ENCODE data around the gene MAP1LC3B.
"Not testable (repeated sequence)": the region's sequence is repeated elsewhere in the genome, so short reads cannot be mapped to it uniquely, and the experiment has no call there.

The MAP1LC3B gene

DNA sequence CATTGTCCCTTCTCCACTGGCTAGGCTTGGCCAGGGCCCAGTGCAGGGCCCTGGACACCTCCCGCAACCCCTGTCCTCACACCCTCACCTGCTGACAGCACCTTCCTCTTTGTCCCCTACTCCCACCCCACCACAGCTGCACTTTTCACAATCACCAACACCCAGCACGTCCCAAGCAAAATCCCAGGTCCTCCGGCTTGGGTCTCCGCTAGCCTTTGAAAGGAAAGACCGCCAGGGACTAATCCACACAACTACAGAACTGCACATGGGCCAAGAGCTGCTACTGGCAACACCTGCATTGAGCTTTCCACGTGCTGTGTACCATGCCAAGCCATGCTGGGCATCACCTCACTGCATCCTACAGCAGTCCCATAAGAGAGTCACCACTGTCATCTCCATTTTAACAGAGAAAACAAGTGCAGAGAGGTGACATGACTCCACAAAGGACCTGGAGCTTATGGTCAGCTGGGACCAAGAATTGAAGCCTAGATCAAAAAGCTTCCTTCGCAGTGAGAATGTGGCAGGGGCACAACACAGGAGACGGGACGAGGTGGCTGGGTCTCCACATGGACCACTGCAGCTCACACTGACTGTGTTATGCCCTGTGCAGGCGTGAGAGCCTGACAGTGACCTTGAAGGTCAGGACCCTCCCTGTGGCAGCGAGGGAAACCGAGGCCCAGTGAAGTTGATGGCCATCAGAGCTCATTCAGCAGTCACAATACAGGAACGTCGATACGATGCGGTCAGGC, 31.1 kb upstream of the MAP1LC3B start:
- no peak for DNase-seq (ENCODE audit: low read depth)

DNA sequence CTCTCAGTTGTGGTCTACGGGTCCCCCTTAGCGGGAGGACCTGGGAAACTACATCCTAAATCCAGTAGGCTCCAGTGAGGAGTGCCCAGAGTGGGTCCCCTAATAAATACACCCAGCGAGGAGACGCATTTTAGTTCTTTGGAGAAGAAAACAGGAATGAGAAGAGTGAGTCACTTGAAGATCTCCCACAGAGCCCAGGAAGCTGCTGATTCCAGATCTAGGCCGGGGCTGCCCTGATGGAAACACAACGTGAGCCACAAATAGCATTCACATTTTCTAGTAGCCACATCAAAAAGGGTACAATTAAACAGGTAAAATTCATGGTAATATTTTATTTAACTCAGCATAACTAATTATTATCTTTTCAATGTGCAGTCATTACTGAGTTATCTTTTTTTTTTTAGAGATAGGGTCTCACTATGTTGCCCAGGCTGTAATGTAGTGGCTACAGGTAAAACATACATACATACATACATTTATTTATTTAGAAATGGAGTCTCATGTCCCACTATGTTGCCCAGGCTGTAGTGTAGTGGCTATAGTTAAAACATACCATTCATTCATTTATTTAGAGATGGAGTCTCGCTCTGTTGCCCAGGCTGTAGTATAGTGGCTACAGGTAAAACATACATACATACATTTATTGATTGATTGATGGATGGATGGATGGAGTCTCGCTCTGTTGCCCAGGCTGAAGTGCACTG, 30.1 kb upstream of the MAP1LC3B start:
- no peak for DNase-seq (ENCODE audit: low read depth)

DNA sequence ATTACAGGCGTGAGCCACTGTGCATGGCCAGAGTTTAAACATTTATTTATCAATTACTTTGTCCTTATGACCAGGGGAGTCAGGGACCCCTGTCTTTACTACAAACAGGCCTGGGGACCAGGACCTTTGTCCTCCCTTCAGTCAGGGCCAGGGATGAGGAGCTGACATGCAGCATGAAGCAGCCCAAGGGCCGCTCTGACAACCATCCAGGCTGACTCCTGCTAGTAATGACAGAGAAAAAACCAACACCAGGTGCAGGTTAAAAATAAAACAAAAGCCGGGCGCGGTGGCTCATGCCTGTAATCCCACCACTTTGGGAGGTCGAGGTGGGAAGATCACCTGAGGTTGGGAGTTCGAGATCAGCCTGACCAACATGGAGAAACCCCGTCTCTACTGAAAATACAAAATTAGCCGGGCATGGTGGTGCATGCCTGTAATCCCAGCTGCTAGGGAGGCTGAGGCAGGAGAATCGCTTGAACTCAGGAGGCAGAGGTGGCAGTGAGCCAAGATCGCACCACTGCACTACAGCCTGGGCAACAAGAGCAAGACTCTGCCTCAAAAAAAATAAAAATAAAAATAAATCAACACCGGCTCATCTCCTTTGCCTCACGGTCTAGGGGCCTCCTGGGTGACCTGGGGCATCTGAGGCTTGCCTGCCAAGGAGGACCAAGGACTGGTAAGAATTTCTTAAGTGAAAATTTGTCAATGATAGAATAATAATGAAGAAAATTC, 29.1 kb upstream of the MAP1LC3B start:
- not testable (repeated sequence) for DNase-seq (ENCODE audit: low read depth)

DNA sequence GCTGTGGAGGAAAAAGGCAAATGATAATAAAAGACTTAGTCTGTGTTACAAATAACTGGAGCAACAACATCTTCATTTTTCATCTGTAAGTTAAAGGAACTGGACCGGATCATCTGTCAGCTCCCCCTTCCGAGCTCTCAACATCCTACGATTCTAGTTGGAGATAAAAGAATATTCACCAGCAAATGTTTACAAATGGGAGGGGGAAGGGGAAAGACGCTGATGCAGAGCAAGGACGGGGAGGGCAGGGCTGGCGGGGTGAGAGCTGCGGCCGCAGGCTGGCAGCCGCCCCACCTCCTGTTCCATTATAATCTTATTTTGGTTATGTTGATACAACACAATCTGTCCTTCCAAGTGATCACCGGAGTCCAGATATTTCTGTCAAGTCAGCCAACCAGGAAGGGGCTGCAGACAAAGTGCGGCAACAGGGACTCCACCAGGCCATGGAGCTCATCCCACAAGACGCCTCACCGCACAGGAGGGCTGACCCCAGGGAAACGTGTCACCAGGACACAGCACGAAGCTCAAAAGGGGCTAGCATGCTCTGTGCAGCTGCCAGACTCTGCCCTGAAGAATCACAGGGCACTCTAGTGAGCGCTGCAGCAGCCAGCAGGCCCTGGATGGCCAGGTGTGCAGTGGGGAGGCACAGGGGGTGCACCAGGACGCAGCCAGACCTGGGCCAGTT, 28.2 kb upstream of the MAP1LC3B start:
- DNase-seq (ENCODE audit: low read depth): no peak

DNA sequence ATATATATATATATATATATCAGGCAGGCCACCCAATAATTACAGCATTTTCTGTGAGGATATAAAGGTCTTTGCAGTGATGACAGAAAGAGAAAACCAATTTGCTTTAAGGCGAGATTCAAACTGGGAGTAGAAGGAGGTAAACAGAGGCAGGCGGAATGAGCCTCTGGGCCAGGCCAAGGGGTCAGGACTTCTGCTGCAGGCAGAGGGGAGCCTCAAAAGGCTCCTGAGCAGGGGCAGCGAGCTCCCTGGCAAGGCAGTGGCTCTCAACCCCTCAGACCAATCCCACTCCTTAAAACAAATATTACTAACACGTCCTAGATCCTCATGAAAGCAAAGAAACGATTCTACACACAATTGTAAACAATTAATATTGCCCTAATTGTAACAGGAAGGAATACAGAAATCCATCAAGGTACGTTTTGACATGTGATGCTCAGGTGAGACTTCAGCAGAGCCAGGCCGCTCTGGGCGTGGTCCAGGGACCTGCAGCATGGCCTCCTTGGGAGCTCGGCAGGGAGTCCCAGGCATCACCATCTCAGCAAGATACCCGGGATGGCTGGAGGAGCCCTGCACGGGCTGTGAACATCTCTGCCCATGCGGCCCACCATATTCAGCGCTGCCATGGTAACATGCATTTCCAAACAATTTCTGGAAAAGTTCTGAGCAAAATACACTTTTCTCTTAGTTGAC, 27.0 kb upstream of the MAP1LC3B start:
- no peak for DNase-seq (ENCODE audit: low read depth)

DNA sequence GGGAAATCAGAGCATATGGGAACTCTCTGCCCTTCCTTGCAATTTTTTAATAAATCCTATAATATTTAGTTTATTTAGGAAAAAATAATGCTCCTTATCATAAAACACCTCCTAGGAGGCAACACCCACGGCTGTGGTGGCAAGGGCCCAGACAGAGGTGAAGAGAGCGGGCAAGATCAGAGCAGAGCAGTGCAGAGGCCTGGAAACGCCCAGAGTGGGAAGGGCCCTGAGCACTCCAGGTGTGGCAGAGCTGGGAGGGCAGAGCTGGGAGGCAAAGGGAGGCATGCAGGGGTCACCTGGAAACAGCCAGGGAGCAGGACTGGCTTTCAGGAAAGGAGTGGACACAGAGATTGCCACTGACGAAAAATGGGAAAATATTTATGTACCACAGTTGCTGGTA, 25.8 kb upstream of the MAP1LC3B start:
- no peak for DNase-seq (ENCODE audit: low read depth)

DNA sequence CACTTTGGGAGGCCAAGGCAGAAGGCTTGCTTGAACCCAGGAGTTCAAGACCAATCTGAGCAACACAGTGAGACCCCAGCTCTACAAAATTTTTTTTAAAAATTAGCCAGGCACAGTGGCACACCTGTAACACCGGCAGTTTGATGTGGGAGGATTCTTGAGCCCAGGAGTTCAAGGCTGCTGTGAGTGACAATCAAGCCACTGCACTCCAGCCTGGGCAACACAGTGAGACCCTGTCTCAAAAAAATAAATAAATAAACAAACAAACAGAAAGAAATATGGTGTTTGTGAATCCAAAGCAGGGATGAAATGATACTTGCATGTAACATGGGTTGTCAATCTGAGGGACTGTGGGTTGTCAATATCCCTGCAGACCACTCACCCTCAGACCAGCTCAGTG, 25.2 kb upstream of the MAP1LC3B start:
- DNase-seq (ENCODE audit: low read depth): no peak

DNA sequence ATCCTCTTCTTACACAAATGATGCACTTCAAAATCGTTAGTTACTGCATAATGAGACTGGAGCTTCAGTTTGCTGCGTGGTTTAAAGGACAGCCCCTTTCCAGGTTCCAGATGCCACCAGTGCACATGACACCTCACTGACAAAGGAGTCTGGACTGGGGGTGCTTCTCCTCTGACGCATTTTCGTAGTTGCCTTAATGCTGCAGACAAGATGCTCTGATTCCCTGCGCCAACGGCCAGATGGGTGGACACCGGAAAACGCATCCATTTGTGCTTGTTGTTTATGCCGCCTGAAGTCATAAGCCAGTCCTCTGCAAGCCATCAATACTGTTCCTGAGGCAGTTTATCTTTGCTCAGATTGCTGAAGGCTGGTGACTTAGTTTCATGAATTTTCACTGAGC, 24.6 kb upstream of the MAP1LC3B start:
- DNase-seq (ENCODE audit: low read depth): no peak

DNA sequence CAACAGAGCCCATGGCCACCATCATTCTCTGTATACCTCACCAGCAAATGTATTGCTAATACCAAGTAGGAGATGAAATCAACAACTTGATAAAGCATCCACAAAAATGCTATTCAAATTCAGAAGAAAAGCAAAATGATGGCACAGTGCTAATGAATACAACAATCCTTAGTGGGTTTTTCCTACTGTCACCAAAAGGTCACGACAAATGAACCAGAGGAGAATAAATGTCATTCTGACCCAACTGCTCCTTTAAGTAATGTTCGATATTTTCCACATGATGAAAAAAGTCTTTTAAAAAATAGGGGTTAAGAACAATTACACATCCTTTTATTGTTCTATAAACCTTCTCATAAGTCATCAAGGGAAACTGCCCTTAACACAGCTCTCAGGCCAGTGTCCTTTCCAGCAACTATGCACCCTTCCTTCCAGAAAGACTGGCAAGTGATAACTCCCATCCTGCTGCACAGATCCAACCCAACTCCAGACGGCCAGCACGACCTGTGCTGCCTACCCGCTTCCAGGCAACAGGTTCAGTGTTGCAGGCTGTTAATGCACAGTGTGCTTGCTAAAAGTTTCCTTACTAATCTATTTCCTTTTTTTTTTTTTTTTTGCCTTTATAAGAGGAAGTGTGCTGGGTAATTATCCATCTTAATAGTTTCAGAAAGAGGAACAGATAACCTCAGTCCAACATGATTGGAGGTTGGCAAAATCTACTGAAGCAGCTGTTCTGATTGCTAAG, 23.9 kb upstream of the MAP1LC3B start:
- no peak for DNase-seq (ENCODE audit: low read depth)

DNA sequence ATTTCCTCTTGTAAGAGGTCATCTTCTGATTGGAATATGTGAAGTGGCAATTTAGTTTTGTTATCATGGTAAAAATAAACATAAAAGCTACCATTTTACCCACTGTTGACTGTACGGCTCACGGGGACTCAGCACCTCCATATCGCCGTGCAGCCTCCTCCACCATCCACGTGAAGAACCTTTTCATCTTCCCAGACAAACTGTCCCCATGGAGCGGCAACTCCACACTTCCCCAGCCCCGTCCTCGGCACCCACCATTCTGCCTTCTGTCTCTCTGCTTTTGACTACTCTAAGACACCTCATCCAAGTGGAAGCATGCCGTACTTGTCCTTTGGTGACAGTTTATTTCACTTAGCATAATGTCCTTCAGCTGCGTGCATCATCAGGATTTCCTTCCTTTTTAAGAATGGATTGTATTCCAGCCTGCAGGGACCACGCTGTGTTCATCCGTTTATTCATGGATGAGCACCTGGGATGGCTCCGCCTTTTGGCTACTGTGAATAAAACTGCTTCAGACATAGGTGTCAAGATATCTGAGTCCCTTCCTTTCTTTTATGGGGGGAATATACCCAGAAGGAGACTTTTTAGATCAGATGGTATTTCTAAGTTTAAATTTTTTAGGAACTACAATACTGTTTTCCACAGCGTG, 22.9 kb upstream of the MAP1LC3B start:
- DNase-seq (ENCODE audit: low read depth): no peak

DNA sequence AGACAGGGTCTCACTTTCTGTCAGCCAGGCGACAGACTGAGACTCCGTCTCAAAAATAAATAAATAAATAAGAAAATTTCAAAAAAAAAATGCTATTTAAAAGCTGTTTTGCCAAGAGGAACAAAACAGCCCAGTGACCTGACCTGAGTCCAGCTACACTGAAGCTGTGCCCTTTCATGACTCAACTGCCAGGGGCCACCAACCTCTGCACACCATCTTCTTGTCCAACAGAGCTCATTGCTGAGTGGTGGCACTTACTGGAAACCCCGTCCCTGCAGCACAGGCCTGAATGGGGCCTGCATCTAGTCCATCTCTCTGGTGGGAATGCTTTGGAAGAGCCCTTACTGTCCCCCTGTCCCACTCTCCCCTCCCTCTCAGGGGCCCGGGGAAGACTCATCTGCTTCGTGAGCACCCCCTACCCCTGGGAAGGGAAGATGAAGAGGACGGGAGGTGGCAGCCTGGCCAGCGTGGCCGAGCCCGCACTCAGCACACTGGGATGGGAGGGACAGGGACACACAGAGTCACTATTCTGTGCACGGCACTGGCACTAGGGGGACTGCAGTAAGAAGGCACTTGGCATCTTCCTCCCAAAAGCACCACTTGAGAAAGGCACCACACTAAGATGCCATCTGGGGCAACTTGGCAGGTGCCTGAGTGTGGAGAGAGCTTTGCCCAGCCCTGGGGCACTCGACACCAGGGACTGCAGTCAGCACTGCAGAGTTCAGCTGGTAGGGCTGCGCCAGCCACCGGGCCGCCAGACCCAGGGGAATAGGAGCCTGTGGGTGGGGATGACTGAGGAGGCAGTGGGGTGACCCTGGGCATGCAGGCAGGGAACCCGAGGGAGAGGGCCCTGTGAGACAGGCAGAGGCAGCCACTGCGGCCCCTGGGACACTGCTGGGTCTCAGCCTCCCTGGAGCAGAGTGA, 22.1 kb upstream of the MAP1LC3B start:
- DNase-seq (ENCODE audit: low read depth): no peak

DNA sequence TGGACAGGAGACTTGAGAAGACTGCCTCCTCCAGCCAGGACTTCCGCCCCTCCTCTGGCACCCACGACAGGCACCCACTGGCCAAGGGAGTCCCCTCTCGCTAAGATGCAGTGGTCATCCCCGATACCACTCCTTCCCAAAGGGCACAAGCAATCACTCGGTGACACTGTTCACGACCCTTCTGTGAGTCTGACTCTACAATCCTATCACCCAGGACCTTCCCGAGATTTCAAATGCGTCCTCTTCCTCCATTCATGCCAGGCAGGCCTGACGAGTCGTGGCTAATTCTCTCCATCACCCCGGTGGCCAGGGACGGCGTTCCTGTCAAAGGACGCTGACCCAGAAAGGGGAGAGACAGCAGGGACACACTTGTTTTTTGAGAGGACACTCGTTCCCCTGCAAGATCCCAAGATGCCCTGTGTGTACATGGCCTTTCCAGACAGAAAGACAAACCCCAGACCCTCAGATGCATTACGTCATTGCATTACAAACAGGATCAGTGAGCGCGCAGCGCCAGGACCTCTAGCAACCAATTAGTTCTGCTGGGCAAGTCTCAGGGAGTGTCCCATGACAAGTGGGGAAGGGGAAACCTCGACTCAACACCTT, 20.8 kb upstream of the MAP1LC3B start:
- no peak for DNase-seq (ENCODE audit: low read depth)

DNA sequence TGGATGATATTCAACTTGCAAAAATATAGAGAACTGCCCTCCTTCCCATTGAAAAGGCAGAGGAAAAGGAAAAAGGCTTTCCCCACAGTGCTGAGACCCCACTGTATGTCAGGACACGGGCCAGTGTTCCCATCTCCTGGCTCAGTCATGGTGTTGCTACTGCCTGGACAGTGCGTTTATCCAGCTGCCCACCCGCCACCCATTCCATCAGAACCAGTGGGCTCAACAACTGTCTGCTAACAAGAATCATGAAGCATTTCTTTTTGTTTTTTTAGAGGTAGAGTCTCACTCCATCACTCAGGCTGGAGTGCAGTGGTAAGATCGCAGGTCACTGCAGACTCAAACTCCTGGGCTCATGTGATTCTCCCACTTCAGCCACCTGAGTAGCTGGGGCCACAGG, 19.8 kb upstream of the MAP1LC3B start:
- no peak for DNase-seq (ENCODE audit: low read depth)

DNA sequence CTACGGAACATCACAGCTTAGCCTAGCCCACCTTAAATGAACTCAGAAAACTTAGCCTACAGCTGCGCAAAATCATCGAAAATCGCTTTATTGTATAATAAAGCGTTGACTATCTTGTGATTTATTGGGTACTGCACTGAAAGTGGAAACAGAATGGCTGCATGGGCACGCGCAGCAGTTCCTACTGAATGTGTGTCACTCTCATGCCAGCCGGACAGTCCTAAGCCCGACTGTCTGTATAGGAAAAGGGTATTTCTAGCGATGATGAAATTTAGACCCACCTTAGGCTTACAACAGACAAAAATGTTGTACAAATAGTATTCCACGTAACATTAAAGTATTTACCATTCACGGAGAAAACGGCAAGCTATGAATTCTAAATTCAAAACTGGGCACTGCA, 17.8 kb upstream of the MAP1LC3B start:
- no peak for DNase-seq (ENCODE audit: low read depth)

DNA sequence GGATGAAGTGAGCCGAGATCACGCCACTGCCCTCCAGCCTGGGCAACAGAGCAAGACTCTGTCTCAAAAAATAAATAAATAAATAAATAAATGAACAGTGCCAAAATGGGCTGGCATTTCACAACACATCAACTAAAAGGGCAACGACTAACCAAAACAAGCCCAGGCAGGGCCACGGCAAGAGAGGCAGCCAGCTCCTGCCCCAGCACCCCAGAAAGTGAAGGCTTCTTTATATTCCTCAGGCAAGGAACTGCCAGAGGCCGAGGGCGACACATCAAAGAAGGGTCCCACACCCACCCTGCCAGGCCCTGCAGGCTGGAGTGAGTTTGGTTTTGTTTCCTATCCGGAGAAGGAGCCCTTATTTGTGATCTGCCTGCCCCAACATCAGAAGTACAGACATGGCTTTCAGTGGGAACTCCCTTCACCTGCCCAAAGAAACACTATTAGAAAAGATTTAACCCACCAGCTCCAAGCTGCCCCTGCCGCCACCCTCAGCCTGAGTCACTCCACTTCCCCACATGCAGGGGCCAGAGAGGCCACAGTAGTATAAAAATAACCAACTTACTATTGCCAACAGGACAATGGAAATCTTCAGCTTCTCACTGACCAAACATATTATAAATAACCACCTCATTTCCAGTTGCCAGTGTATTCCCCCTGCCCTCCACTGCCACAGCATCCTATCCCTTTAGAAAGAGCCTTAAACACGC, 16.6 kb upstream of the MAP1LC3B start:
- peak; percentile 34 for DNase-seq (ENCODE audit: low read depth)

DNA sequence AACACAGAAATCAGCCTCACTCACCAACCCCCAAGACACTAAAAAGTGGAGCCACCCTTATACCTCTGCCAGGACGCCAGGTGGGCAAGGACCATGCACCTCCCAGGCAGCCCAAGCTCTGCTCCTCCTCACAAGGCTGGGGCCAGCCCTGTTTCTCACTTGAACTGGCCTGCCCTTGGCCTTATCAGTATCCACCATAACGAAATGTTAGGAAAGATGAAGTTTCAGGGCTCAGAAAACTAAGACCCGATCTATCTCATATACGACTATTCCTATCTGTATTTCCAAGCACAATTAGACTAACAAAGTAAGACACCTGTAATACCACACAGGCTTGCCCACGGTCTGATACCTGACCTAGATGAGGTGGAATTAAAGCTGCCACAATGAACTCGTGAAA, 15.5 kb upstream of the MAP1LC3B start:
- no peak for DNase-seq (ENCODE audit: low read depth)

DNA sequence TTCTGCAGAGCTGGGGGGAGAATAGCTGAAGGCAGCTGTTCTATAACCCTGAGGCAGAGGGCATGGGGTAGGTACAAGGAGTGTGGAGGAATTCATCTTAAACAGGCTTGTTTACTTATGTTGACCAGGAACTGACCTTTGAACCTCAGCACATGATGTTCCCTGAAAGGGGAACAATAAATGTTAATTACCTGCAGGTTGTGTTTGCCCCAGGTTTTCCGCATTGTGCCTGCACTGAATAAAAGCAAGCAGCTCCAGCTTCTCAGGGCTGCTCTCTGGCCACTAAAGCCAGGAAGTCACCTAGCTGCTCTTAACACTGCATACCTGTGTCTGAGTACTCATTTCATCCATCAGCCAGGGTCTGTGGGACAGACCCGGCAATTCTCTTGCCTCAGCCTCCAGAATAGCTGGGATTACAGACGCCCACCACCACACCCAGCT, 12.8 kb upstream of the MAP1LC3B start:
- DNase-seq (ENCODE audit: low read depth): not testable (repeated sequence)

DNA sequence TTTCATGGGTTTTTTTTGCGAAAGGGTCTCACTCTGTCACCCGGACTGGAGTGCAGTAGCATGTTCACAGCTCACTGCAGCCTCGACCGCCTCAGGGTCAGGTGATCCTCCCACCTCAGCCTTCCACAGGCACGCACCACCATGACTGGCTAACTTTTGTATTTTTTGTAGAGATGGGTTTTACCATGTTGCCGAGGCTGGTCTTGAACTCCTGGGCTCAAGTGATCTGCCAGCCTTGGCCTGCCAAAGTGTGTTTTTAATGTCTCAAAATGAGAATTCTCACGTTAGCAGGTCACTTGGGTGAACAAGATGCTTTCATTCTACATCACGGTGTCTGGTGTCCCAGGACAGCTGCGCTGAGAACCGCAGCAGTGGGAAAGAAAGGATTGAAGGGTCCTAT, 11.7 kb upstream of the MAP1LC3B start:
- no peak for DNase-seq (ENCODE audit: low read depth)
